HT1080 (cell line): ENCODE data around the gene REEP1. TPM values are rescaled to one million over a fixed set of nuclear protein-coding genes. Genes with fewer than 3 reads are reported as not detected.
"Not testable (repeated sequence)": the region's sequence is repeated elsewhere in the genome, so short reads cannot be mapped to it uniquely, and the experiment has no call there.

Experiments used
- DNase-seq: peaks from one replicate; pipeline ENCODE4 v3.0.0-alpha.2; 2015; ENCODE audit warnings: low read depth
- total RNA-seq: library from RNA; depleted of rRNA; stranded (reverse); fragments of >200 nt; shearing (Covaris generic); gene quantifications from 2 replicates; pipeline ENCODE4 v1.2.3, GENCODE V29; 2014

The REEP1 gene
- total RNA-seq, 1 experiment from 2014 or later, result not detected

GRCh38 chr2:86225581-86225980 is 111.8 kb downstream of the REEP1 start:
- DNase-seq, result peak; percentile 42

- no peak for DNase-seq
Measured at GRCh38 chr2:86224645-86225355, 112.6 kb downstream of the REEP1 start.

GRCh38 chr2:86223927-86224560 is 113.4 kb downstream of the REEP1 start:
- no peak for DNase-seq

GRCh38 chr2:86223140-86223926 is 114.1 kb downstream of the REEP1 start:
- no peak for DNase-seq

GRCh38 chr2:86221066-86221684 is 116.3 kb downstream of the REEP1 start:
- DNase-seq, result peak; percentile 57

GRCh38 chr2:86219896-86220295 is 117.5 kb downstream of the REEP1 start:
- no peak for DNase-seq

GRCh38 chr2:86218124-86218523 is 119.3 kb downstream of the REEP1 start:
- DNase-seq, result no peak

GRCh38 chr2:86216575-86217555 is 120.6 kb downstream of the REEP1 start:
- no peak for DNase-seq

- no peak for DNase-seq
Measured at GRCh38 chr2:86214503-86214832, 123.0 kb downstream of the REEP1 start.

GRCh38 chr2:86213699-86214502 is 123.5 kb downstream of the REEP1 start:
- no peak for DNase-seq

GRCh38 chr2:86213056-86213455 is 124.4 kb downstream of the REEP1 start:
- DNase-seq, result no peak

GRCh38 chr2:86211796-86212188 is 125.6 kb downstream of the REEP1 start:
- no peak for DNase-seq

- no peak for DNase-seq
Measured at GRCh38 chr2:86211033-86211795, 126.2 kb downstream of the REEP1 start.

GRCh38 chr2:86204458-86204857 is 133.0 kb downstream of the REEP1 start:
- no peak for DNase-seq

- no peak for DNase-seq
Measured at GRCh38 chr2:86203614-86204013, 133.8 kb downstream of the REEP1 start.

GRCh38 chr2:86202702-86203101 is 134.7 kb downstream of the REEP1 start:
- no peak for DNase-seq

- no peak for DNase-seq
Measured at GRCh38 chr2:86202336-86202692, 135.1 kb downstream of the REEP1 start.

- no peak for DNase-seq
Measured at GRCh38 chr2:86201671-86202335, 135.6 kb downstream of the REEP1 start.

GRCh38 chr2:86200564-86200963 is 136.9 kb downstream of the REEP1 start:
- not testable (repeated sequence) for DNase-seq
